Astrocyte (in vitro differentiated cells and primary cell): ENCODE measurements around the gene CMTM4. TPM values are rescaled to one million over a fixed set of nuclear protein-coding genes. Genes with fewer than 3 reads are reported as not detected.
A peak's percentile ranks its signal among the peaks of the same experiment; 100 is the strongest.

ENCODE experiments used
- DNase-seq: peaks from one replicate; pipeline ENCODE4 v3.0.0-alpha.2; 2010; ENCODE audit warnings: low read depth
- FAIRE-seq: peaks from 2 replicates; lab custom pipeline; 2011; peaks lifted over from hg19 to GRCh38; lab: Jason Lieb, UNC
- H2AFZ ChIP-seq: 2 replicates; pipeline ENCODE4 v1.6.0; 2012; ENCODE audit warnings: low read depth, low read length, inconsistent platforms
- H3K27ac ChIP-seq: 2 replicates; pipeline ENCODE4 v1.5.1; 2011; ENCODE audit warnings: low read depth, low read length, inconsistent platforms
- H3K27me3 ChIP-seq: 2 replicates; pipeline ENCODE4 v1.6.0; 2011; ENCODE audit warnings: low read length, inconsistent platforms; ENCODE audit not compliant: insufficient read depth
- H3K36me3 ChIP-seq: 2 replicates; pipeline ENCODE4 v1.5.1; 2011; ENCODE audit warnings: low read length, inconsistent platforms; ENCODE audit not compliant: insufficient read depth
- H3K4me1 ChIP-seq: 2 replicates; pipeline ENCODE4 v1.5.1; 2011; ENCODE audit warnings: low read length, inconsistent platforms; ENCODE audit not compliant: insufficient read depth
- H3K4me2 ChIP-seq: 2 replicates; pipeline ENCODE4 v1.6.0; 2012; ENCODE audit warnings: low read length, inconsistent platforms
- H3K4me3 ChIP-seq: 2 replicates; pipeline ENCODE4 v1.5.1; 2011; ENCODE audit warnings: low read depth, mild to moderate bottlenecking, low read length, inconsistent platforms; ENCODE audit not compliant: insufficient read depth
- H3K79me2 ChIP-seq: 2 replicates; pipeline ENCODE4 v1.6.0; 2012; ENCODE audit warnings: mild to moderate bottlenecking, low read length, inconsistent platforms; ENCODE audit not compliant: insufficient read depth
- H3K9ac ChIP-seq: 2 replicates; pipeline ENCODE4 v1.6.0; 2012; ENCODE audit warnings: mild to moderate bottlenecking, low read length, inconsistent platforms
- H3K9me3 ChIP-seq: 2 replicates; pipeline ENCODE4 v1.5.1; 2012; ENCODE audit warnings: low read depth, mild to moderate bottlenecking, low read length, inconsistent platforms; ENCODE audit not compliant: insufficient read depth
- H4K20me1 ChIP-seq: 2 replicates; pipeline ENCODE4 v1.6.0; 2012; ENCODE audit warnings: low read length, inconsistent platforms; ENCODE audit not compliant: insufficient read depth
- H3K27ac Mint-ChIP-seq: one replicate; pipeline ENCODE4 v1.8.0; 2021; ENCODE audit warnings: mild to moderate bottlenecking, mixed read lengths; ENCODE audit not compliant: unreplicated experiment
- H3K27me3 Mint-ChIP-seq: one replicate; pipeline ENCODE4 v1.8.0; 2021; ENCODE audit warnings: low read depth, mixed read lengths; ENCODE audit not compliant: unreplicated experiment
- H3K36me3 Mint-ChIP-seq: one replicate; pipeline ENCODE4 v1.8.0; 2021; ENCODE audit warnings: low read depth, mixed read lengths; ENCODE audit not compliant: unreplicated experiment
- H3K4me1 Mint-ChIP-seq: one replicate; pipeline ENCODE4 v1.8.0; 2021; ENCODE audit warnings: low read depth, mixed read lengths; ENCODE audit not compliant: unreplicated experiment
- H3K4me3 Mint-ChIP-seq: one replicate; pipeline ENCODE4 v1.8.0; 2021; ENCODE audit warnings: mild to moderate bottlenecking, moderate library complexity, mixed read lengths; ENCODE audit not compliant: unreplicated experiment
- H3K9me3 Mint-ChIP-seq: one replicate; pipeline ENCODE4 v1.8.0; 2021; ENCODE audit warnings: mild to moderate bottlenecking, mixed read lengths; ENCODE audit not compliant: unreplicated experiment
- EZH2 ChIP-seq: IDR thresholded peaks from 2 replicates; pipeline ENCODE4 v1.6.1; 2012; ENCODE audit warnings: mild to moderate bottlenecking, low read length, inconsistent platforms; ENCODE audit not compliant: insufficient read depth
- total RNA-seq: library from RNA; stranded (reverse); gene quantifications from 2 replicates; pipeline ENCODE4 v1.2.1, GENCODE V29; 2021
- TF ChIP-seq, protein P1 (sequence below): IDR thresholded peaks from 2 replicates; pipeline ENCODE4 v1.5.1; 2011; ENCODE audit warnings: low read depth, mild to moderate bottlenecking, inconsistent platforms, low read length, moderate library complexity; ENCODE audit not compliant: insufficient read depth

Gene CMTM4
- total RNA-seq, 1 donor from 2014 or later, result 20.9 TPM

DNA sequence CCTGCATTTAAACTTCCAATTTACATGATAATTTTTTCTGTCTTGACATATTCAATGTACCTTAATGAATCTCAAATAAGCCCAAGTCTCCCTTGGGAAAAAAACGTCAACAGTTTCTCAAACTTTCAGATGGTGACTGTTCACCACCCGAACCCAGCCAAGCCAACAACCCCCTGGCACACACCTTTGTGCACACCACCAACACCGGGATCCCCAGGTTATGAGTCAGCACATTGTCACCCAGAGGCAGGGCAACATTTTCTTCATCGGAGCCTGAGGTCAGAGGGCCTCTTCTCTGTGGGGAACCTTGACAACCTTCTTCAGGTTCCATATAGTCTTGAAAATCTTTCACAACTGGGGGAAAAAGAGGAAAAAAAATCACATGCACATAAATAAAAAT is 39.3 kb upstream of the CMTM4 start:
- Histone ChIP-seq H2AFZ (no peak overlapping the region), H3K9ac (no peak overlapping the region), H3K4me1 (peaks cover 18% of the 10 kb centered on the region), H3K36me3 (peaks cover 71% of the 10 kb centered on the region), H3K9me3 (no peaks in the 10 kb centered on the region), H3K4me2 (no peak overlapping the region), H4K20me1 (peaks cover 73% of the 10 kb centered on the region), H3K4me3 (no peak overlapping the region), H3K27me3 (no peaks in the 10 kb centered on the region), H3K79me2 (peaks cover 61% of the 10 kb centered on the region), H3K27ac (no peak overlapping the region)
- Mint-ChIP-seq H3K9me3 (no peaks in the 10 kb centered on the region), H3K4me1 (peaks cover 18% of the 10 kb centered on the region), H3K27ac (peak overlapping the region; percentile 28), H3K4me3 (peak overlapping the region; percentile 50), H3K27me3 (no peaks in the 10 kb centered on the region), H3K36me3 (peaks cover 36% of the 10 kb centered on the region)
- TF ChIP-seq EZH2, result no peak
- TF ChIP-seq, protein P1, sequence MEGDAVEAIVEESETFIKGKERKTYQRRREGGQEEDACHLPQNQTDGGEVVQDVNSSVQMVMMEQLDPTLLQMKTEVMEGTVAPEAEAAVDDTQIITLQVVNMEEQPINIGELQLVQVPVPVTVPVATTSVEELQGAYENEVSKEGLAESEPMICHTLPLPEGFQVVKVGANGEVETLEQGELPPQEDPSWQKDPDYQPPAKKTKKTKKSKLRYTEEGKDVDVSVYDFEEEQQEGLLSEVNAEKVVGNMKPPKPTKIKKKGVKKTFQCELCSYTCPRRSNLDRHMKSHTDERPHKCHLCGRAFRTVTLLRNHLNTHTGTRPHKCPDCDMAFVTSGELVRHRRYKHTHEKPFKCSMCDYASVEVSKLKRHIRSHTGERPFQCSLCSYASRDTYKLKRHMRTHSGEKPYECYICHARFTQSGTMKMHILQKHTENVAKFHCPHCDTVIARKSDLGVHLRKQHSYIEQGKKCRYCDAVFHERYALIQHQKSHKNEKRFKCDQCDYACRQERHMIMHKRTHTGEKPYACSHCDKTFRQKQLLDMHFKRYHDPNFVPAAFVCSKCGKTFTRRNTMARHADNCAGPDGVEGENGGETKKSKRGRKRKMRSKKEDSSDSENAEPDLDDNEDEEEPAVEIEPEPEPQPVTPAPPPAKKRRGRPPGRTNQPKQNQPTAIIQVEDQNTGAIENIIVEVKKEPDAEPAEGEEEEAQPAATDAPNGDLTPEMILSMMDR, result no peak
- FAIRE-seq, result no peak
- no peak for DNase-seq

DNA sequence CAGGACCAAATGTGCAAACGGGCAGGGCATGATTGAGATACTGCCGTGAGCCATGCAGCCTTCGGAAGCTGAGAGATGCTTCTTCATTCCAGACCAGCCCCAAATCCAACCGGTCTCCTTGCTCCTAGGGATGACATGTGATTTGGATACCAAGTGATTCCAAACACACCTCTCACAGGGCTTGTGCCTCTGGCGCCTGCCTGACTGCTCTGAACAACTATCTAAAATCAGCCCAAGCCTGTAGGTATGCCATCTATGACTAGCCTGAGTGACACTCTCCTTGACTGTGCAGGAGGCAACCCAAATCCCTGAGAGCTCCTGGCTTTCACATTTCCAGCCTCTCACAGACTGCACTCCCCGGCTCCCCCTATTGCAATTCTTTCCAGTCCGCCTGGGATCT is 34.6 kb upstream of the CMTM4 start:
- no peak overlapping the region for H3K4me3 ChIP-seq
- no peaks in the 10 kb centered on the region for H3K9me3 Mint-ChIP-seq

DNA sequence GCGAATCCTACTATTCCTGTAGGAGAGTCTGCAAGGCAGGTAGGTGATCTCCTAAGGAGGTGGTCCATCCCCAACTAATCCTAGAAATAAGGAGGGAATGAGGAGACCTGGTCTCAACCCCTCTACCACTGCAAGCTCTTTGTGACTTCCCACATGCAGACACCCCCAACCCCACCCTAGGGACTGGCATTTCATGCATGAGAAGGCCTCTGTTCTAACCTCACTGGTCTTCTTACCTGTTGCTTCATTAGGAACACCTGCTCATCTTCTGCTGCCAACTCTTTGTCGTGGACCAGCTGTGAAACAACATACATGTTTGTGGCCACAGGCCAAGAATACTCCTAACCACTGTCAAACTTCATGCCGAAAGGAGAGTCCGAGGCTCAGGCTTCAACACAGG is 32.3 kb upstream of the CMTM4 start:
- H4K20me1 ChIP-seq, result peaks cover 57% of the 10 kb centered on the region
- Mint-ChIP-seq H3K9me3 (no peaks in the 10 kb centered on the region), H3K4me3 (no peak overlapping the region), H3K36me3 (peaks cover 24% of the 10 kb centered on the region), H3K27me3 (no peaks in the 10 kb centered on the region), H3K4me1 (no peaks in the 10 kb centered on the region), H3K27ac (no peak overlapping the region)
- H3K27ac ChIP-seq, result no peak overlapping the region
- H3K36me3 ChIP-seq, result peaks cover 75% of the 10 kb centered on the region
- TF ChIP-seq, protein P1, result no peak
- TF ChIP-seq EZH2, result no peak
- H3K79me2 ChIP-seq, result peaks cover 8% of the 10 kb centered on the region
- no peaks in the 10 kb centered on the region for H3K9me3 ChIP-seq
- no peaks in the 10 kb centered on the region for H3K4me1 ChIP-seq
- no peaks in the 10 kb centered on the region for H3K27me3 ChIP-seq
- no peak overlapping the region for H3K4me3 ChIP-seq
- no peak for DNase-seq
- no peak overlapping the region for H3K4me2 ChIP-seq
- H3K9ac ChIP-seq, result no peak overlapping the region
- no peak overlapping the region for H2AFZ ChIP-seq
- FAIRE-seq, result no peak

More for the DNA sequence above, 34.6 kb upstream of the CMTM4 start:
- Mint-ChIP-seq H3K36me3 (peaks cover 25% of the 10 kb centered on the region), H3K27ac (no peak overlapping the region), H3K27me3 (no peaks in the 10 kb centered on the region), H3K4me3 (no peak overlapping the region), H3K4me1 (peaks cover 4% of the 10 kb centered on the region)
- Histone ChIP-seq H3K79me2 (peaks cover 21% of the 10 kb centered on the region), H4K20me1 (peaks cover 60% of the 10 kb centered on the region), H3K9me3 (no peaks in the 10 kb centered on the region), H3K4me2 (no peak overlapping the region), H2AFZ (no peak overlapping the region), H3K9ac (no peak overlapping the region), H3K27me3 (no peaks in the 10 kb centered on the region), H3K4me1 (peaks cover 4% of the 10 kb centered on the region), H3K27ac (no peak overlapping the region), H3K36me3 (peaks cover 70% of the 10 kb centered on the region)
- DNase-seq (no peak), FAIRE-seq (no peak)
- TF ChIP-seq, protein P1, result no peak
- no peak for TF ChIP-seq EZH2
